Gastroesophageal sphincter (tissue), 4 donors: ENCODE measurements around the gene FOSL1. TPM values are rescaled to one million over a fixed set of nuclear protein-coding genes. Genes with fewer than 3 reads are reported as not detected.

Experiments used
- ATAC-seq: fragments of 150-250 bp; one replicate; pipeline ENCODE4 v1.9.1; 2016; ENCODE audit warnings: mild to moderate bottlenecking, moderate library complexity
- H3K27ac ChIP-seq, 4 donors: fragments of 200-600 bp; sonication (generic) in 3 of 4; 1 replicate in 3 of 4; 2 replicates in 1 of 4; pipeline ENCODE4 v1.5.1; 2016 to 2019
- H3K27me3 ChIP-seq: fragments of 200-600 bp; sonication (generic); one replicate; pipeline ENCODE4 v1.5.1; 2019
- H3K36me3 ChIP-seq, 2 donors: fragments of 200-600 bp; sonication (generic); one replicate each; pipeline ENCODE4 v1.5.1; 2019; ENCODE audit warnings: control low read depth in 1 of 2
- H3K4me1 ChIP-seq, 3 donors: fragments of 200-600 bp; sonication (generic); 1 replicate in 2 of 3; 2 replicates in 1 of 3; pipeline ENCODE4 v1.5.1; 2016 to 2019; ENCODE audit warnings: control low read depth in 2 of 3
- H3K4me3 ChIP-seq, 2 donors: fragments of 200-600 bp; sonication (generic); one replicate each; pipeline ENCODE4 v1.5.1; 2019; ENCODE audit warnings: mild to moderate bottlenecking in 1 of 2, moderate library complexity in 1 of 2
- H3K9me3 ChIP-seq, 3 donors: fragments of 200-600 bp; sonication (generic); one replicate each; pipeline ENCODE4 v1.5.1; 2017 to 2019; ENCODE audit warnings: control low read depth in 2 of 3
- EP300 ChIP-seq: sonication (generic); formaldehyde crosslinking; IDR thresholded peaks from one replicate; pipeline ENCODE4 v1.6.1; 2017; ENCODE audit warnings: antibody characterized with exemption, mild to moderate bottlenecking
- POLR2A ChIP-seq, 2 donors: fragments of 450-650 bp; IDR thresholded peaks; one replicate each; pipeline ENCODE4 v1.6.1; 2017; ENCODE audit warnings: antibody characterized with exemption in 2 of 2, mild to moderate bottlenecking in 2 of 2, moderate library complexity in 1 of 2
- POLR2AphosphoS5 ChIP-seq: sonication (generic); formaldehyde crosslinking; IDR thresholded peaks from one replicate; pipeline ENCODE4 v1.6.1; 2017; ENCODE audit warnings: antibody characterized with exemption
- WGBS, 2 donors: methylation state at CpG; one replicate each; pipeline ENCODE4 v1.1.5; 2018; ENCODE audit warnings: low coverage in 1 of 2; 5-methylcytosine and 5-hydroxymethylcytosine counted together
- total RNA-seq, 4 donors: library from RNA; depleted of rRNA; stranded (reverse); fragments of >200 nt; gene quantifications; one replicate each; pipeline ENCODE4 v1.1.0, GENCODE V29; 2016
- TF ChIP-seq, protein P1 (sequence below), 4 experiments: fragments of 200-600 bp in 2 of 4; fragments of 450-650 bp in 2 of 4; sonication (generic) in 1 of 4; IDR thresholded peaks; one replicate each; pipeline ENCODE4 v1.5.1; 2017 to 2019; ENCODE audit warnings: antibody characterized with exemption in 4 of 4, mild to moderate bottlenecking in 2 of 4, moderate library complexity in 2 of 4

FOSL1 gene
- total RNA-seq, 4 donors from 2014 or later = 1.4 to 24.9 (median 4.1) TPM

DNA sequence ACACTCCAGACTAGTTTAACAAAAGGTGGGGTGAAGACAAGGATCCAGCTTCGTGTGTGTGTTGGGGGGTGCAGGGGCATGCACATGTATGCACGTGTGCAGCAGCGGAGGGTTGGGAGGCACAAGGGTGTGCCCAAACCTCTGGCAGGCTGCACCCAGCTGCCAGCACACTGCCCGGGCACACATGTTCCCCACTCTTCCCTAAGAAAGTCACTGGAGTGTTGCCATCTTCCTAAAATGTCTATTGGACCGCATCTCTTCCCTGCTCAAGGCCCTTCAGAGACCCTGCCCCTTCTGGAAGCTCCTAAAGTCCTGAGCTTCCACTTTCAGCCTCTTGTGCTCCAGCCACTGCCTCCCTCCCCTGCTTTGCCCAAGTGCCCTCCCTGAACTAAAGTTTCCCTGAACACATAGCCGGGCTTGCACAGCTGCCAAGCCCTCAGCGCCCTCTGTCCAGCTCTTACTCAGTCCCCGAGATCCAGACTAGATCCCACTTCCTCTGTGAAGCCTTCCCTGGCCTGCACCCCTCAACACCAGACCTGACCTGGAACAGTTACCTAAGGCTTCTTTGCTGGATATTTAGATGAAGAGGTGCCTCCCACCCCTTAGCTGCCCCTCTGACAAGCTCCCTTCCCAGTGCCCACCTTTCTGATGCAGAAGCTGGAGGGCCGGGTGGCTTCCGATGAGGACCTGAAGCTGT, 48.2 kb downstream of the FOSL1 start:
- 76 to 80% methylated on average over 6 of the region's 10 CpGs for WGBS, 2 donors
- TF ChIP-seq POLR2AphosphoS5 (no peak), EP300 (no peak), POLR2A (IDR thresholded peaks at IDR 0.05) (no peak)
- TF ChIP-seq, protein P1, sequence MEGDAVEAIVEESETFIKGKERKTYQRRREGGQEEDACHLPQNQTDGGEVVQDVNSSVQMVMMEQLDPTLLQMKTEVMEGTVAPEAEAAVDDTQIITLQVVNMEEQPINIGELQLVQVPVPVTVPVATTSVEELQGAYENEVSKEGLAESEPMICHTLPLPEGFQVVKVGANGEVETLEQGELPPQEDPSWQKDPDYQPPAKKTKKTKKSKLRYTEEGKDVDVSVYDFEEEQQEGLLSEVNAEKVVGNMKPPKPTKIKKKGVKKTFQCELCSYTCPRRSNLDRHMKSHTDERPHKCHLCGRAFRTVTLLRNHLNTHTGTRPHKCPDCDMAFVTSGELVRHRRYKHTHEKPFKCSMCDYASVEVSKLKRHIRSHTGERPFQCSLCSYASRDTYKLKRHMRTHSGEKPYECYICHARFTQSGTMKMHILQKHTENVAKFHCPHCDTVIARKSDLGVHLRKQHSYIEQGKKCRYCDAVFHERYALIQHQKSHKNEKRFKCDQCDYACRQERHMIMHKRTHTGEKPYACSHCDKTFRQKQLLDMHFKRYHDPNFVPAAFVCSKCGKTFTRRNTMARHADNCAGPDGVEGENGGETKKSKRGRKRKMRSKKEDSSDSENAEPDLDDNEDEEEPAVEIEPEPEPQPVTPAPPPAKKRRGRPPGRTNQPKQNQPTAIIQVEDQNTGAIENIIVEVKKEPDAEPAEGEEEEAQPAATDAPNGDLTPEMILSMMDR (IDR thresholded peaks at IDR 0.05) = no peak
- Histone ChIP-seq H3K27ac (no peak overlapping the region), H3K4me1 (peaks cover 0 to 52% (median 13%) of the 10 kb centered on the region in 3 donors), H3K4me3 (no peak overlapping the region), H3K36me3 (peaks cover 0 to 60% of the 10 kb centered on the region in 2 donors), H3K27me3 (no peaks in the 10 kb centered on the region), H3K9me3 (peaks cover 0 to 10% (median 0%) of the 10 kb centered on the region in 3 donors)
- no peak for ATAC-seq

DNA sequence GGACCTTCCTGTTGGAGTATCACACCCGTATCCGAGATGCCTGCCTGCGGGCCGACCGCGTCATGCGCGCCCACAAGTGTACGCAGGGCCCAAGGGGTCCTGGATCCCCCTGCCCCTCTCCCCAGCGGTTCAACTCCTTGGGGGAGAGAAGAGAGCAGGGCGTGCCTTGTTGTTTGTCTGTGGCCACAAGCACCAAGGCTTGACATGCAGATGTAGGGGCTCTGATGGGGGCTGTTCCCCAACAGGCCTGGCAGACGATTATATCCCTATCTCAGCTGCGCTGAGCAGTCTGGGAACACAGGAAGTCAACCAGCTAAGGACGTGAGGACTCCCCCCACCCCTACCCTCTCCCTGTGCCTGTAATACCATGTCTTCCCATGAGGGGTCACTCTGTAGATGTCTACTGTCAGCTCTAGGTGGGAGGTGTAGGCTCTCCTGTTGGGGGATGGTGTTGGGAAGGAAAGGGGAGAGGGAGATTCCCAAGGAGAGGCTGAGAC, 49.1 kb downstream of the FOSL1 start:
- Histone ChIP-seq H3K4me3 (no peak overlapping the region), H3K36me3 (peaks cover 0 to 58% of the 10 kb centered on the region in 2 donors), H3K27me3 (no peaks in the 10 kb centered on the region), H3K4me1 (peaks cover 0 to 45% (median 9%) of the 10 kb centered on the region in 3 donors), H3K9me3 (peaks cover 0 to 10% (median 0%) of the 10 kb centered on the region in 3 donors), H3K27ac (no peak overlapping the region)
- no peak for ATAC-seq
- no peak for TF ChIP-seq POLR2AphosphoS5
- TF ChIP-seq, protein P1 (IDR thresholded peaks at IDR 0.05) = peak in 3 of 4 experiments; percentile 19 to 35 (median 29)
- no CpG with 5 or more reads among the region's 14 CpGs for WGBS, 2 donors

DNA sequence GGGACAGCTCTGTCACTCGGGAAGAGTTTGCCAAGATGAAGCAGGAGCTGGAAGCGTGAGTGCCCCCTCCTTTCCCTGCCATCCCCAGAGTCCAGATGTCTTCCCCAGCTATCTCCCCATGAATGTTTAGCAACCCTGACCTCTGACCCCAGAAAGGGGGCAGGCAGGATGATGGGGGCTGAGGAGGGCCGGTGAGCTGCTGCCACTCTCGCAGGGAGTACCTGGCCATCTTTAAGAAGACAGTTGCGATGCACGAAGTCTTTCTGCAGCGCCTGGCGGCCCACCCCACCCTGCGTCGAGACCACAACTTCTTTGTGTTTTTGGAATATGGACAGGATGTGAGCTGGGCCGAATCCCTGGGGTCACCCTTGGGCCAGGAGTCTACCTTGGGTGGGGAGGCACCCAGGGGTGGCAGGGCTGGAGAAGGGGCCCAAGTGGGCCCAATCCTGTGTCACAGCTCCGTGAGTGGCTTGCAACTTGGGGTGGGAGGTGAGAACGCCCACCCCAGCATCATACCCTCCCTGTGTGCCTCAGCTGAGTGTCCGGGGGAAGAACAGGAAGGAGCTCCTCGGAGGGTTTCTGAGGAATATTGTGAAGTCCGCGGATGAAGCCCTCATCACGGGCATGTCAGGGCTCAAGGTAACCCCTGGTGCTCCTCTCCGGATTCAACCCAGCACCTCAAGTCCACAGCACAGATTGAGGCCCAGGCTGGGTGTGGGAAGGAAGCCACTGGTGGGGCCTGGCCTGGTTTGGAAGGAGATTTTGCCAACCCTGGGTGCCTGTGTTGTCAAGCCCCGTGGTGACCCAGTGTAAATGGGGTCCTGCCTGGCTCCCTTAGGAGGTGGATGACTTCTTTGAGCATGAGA, 49.7 kb downstream of the FOSL1 start:
- peaks cover 0 to 38% (median 2%) of the 10 kb centered on the region in 3 donors for H3K4me1 ChIP-seq
- WGBS, 2 donors = no CpG with 5 or more reads among the region's 20 CpGs
- H3K9me3 ChIP-seq = peaks cover 0 to 10% (median 0%) of the 10 kb centered on the region in 3 donors
- TF ChIP-seq, protein P1 (IDR thresholded peaks at IDR 0.05) = no peak
- no peak for TF ChIP-seq EP300
- no peak for TF ChIP-seq POLR2A (IDR thresholded peaks at IDR 0.05)
- no peak for TF ChIP-seq POLR2AphosphoS5
- H3K27ac ChIP-seq = no peak overlapping the region
- ATAC-seq = no peak
- peaks cover 0 to 51% of the 10 kb centered on the region in 2 donors for H3K36me3 ChIP-seq
- no peaks in the 10 kb centered on the region for H3K27me3 ChIP-seq
- H3K4me3 ChIP-seq = no peak overlapping the region

DNA sequence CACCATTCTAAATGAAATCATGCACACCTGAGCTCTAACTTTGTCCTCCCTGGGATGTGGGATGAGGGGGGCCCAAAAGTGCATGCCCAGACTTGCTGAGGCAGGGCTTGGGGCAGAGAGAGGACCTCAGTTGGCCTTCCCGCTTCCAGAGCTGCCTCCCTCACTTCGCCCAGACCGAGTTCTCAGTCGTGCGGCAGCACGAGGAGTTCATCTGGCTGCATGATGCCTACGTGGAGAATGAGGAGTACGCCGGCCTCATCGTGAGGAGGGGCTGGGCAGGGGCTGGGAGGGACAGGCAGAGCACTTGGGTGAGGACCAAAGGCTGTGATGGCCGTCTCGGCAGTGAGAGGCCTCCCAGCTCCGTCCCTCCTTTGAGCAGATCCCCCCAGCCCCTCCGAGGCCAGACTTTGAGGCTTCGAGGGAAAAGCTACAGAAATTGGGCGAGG, 50.4 kb downstream of the FOSL1 start:
- no peak for ATAC-seq
- 24% methylated on average over 5 of the region's 16 CpGs; no CpG with 5 or more reads in 1 of the 2 donors for WGBS, 2 donors
- Histone ChIP-seq H3K4me1 (peaks cover 0 to 31% (median 0%) of the 10 kb centered on the region in 3 donors), H3K9me3 (peaks cover 0 to 10% (median 0%) of the 10 kb centered on the region in 3 donors), H3K4me3 (no peak overlapping the region), H3K27ac (no peak overlapping the region), H3K27me3 (no peaks in the 10 kb centered on the region), H3K36me3 (peaks cover 0 to 44% of the 10 kb centered on the region in 2 donors)
- TF ChIP-seq POLR2AphosphoS5 = no peak
- TF ChIP-seq, protein P1 (IDR thresholded peaks at IDR 0.05) = no peak
- no peak for TF ChIP-seq EP300
- TF ChIP-seq POLR2A (IDR thresholded peaks at IDR 0.05) = no peak
